ENCODE results near the gene MEGF11. TPM values are rescaled to one million over a fixed set of nuclear protein-coding genes. Genes with fewer than 3 reads are reported as not detected.

MEGF11 gene
- total RNA-seq, 1 donor from 2014 or later = 0.60 TPM

GRCh38 chr15:66092053-66093016, 161.2 kb downstream of the MEGF11 start:
- Mint-ChIP-seq H3K9me3 (ENCODE audit: low read depth) (peaks cover 3% of the 10 kb centered on the region), H3K4me3 (ENCODE audit: low read depth) (no peak overlapping the region), H3K27me3 (peaks cover 28% of the 10 kb centered on the region), H3K4me1 (ENCODE audit: low read depth) (peaks cover 2% of the 10 kb centered on the region), H3K27ac (no peak overlapping the region), H3K36me3 (ENCODE audit: insufficient read depth) (no peaks in the 10 kb centered on the region)
- no peak for DNase-seq (ENCODE audit: low spot score, unreplicated experiment)
- TF ChIP-seq CTCF (IDR thresholded peaks at IDR 0.05; ENCODE audit: unreplicated experiment) = no peak

- Mint-ChIP-seq H3K9me3 (ENCODE audit: low read depth) (peaks cover 15% of the 10 kb centered on the region), H3K27me3 (peaks cover 25% of the 10 kb centered on the region), H3K4me1 (ENCODE audit: low read depth) (no peaks in the 10 kb centered on the region), H3K36me3 (ENCODE audit: insufficient read depth) (peaks cover 2% of the 10 kb centered on the region), H3K4me3 (ENCODE audit: low read depth) (no peak overlapping the region), H3K27ac (no peak overlapping the region)
- DNase-seq (ENCODE audit: low spot score, unreplicated experiment) = no peak
- TF ChIP-seq CTCF (IDR thresholded peaks at IDR 0.05; ENCODE audit: unreplicated experiment) = no peak
Measured at GRCh38 chr15:66089509-66089908, 164.0 kb downstream of the MEGF11 start.

DNA sequence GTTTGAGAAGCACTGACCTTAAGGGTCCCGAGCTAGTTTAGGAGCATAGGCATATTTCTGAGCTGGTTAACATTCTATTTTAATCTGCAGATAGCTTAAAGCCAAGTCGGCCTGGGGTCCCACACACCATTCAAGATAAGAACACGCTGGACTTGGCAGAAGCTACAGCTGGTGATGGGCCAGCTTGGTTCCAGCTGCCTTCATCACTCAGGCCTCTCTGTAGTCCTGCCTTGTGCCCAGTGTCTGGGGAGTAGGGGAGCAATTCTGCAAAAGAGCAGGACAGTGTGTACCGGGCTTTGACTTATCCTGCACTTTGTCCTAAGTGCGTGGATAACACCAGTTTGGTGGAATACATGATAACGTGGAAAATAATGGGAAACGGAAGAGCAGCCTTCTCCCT, 164.5 kb downstream of the MEGF11 start:
- Mint-ChIP-seq H3K4me1 (ENCODE audit: low read depth) (no peaks in the 10 kb centered on the region), H3K36me3 (ENCODE audit: insufficient read depth) (peaks cover 3% of the 10 kb centered on the region), H3K27me3 (peaks cover 22% of the 10 kb centered on the region), H3K27ac (no peak overlapping the region), H3K4me3 (ENCODE audit: low read depth) (no peak overlapping the region), H3K9me3 (ENCODE audit: low read depth) (peaks cover 20% of the 10 kb centered on the region)
- TF ChIP-seq CTCF (IDR thresholded peaks at IDR 0.05; ENCODE audit: unreplicated experiment) = no peak
- DNase-seq (ENCODE audit: low spot score, unreplicated experiment) = no peak

- no peak overlapping the region for H3K27ac Mint-ChIP-seq
- H3K36me3 Mint-ChIP-seq (ENCODE audit: insufficient read depth) = peaks cover 3% of the 10 kb centered on the region
- H3K4me3 Mint-ChIP-seq (ENCODE audit: low read depth) = no peak overlapping the region
- peaks cover 3% of the 10 kb centered on the region for H3K4me1 Mint-ChIP-seq (ENCODE audit: low read depth)
- H3K27me3 Mint-ChIP-seq = peaks cover 20% of the 10 kb centered on the region
- peaks cover 21% of the 10 kb centered on the region for H3K9me3 Mint-ChIP-seq (ENCODE audit: low read depth)
- no peak for TF ChIP-seq CTCF (IDR thresholded peaks at IDR 0.05; ENCODE audit: unreplicated experiment)
- no peak for DNase-seq (ENCODE audit: low spot score, unreplicated experiment)
Measured at GRCh38 chr15:66085128-66085527, 168.4 kb downstream of the MEGF11 start.

- H3K9me3 Mint-ChIP-seq (ENCODE audit: low read depth) = peaks cover 21% of the 10 kb centered on the region
- H3K4me3 Mint-ChIP-seq (ENCODE audit: low read depth) = no peak overlapping the region
- H3K36me3 Mint-ChIP-seq (ENCODE audit: insufficient read depth) = peaks cover 3% of the 10 kb centered on the region
- H3K4me1 Mint-ChIP-seq (ENCODE audit: low read depth) = peaks cover 3% of the 10 kb centered on the region
- H3K27me3 Mint-ChIP-seq = peaks cover 20% of the 10 kb centered on the region
- H3K27ac Mint-ChIP-seq = no peak overlapping the region
- no peak for TF ChIP-seq CTCF (IDR thresholded peaks at IDR 0.05; ENCODE audit: unreplicated experiment)
- DNase-seq (ENCODE audit: low spot score, unreplicated experiment) = no peak
Measured at GRCh38 chr15:66084704-66085103, 168.8 kb downstream of the MEGF11 start.
